GM19099 (cell line): ENCODE results near the gene MAB21L3.

Source experiments
- POLR2A ChIP-seq: IDR thresholded peaks from 3 replicates; pipeline ENCODE4 v1.6.1; 2011; ENCODE audit warnings: low read depth; ENCODE audit not compliant: insufficient read length; ENCODE audit errors: extremely low read depth

Gene MAB21L3

DNA sequence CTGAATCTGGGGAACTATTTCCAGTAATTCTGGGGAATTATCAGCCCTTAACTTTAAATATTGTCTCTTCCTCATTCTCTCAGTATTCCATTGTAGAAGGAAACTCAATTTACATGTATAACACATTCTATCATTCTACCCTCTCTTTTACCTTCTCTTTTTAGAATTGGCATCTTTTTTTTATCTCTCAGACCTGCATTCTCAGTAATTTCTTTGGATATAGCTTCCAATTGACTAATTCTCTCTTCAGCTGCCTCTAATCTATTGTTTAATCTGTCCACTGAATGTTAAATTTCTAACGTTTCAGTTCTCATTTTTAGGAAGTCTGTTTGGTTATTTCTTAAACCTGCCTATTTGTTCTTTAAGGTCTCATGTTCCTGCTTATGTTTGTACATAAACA, 33.0 kb downstream of the MAB21L3 start:
- TF ChIP-seq POLR2A: no peak

GRCh38 chr1:116147114-116147510, 35.9 kb downstream of the MAB21L3 start:
- TF ChIP-seq POLR2A: no peak

GRCh38 chr1:116147972-116148371, 36.8 kb downstream of the MAB21L3 start:
- no peak for TF ChIP-seq POLR2A

- TF ChIP-seq POLR2A: no peak
Observed at GRCh38 chr1:116148967-116149366, 37.8 kb downstream of the MAB21L3 start.

DNA sequence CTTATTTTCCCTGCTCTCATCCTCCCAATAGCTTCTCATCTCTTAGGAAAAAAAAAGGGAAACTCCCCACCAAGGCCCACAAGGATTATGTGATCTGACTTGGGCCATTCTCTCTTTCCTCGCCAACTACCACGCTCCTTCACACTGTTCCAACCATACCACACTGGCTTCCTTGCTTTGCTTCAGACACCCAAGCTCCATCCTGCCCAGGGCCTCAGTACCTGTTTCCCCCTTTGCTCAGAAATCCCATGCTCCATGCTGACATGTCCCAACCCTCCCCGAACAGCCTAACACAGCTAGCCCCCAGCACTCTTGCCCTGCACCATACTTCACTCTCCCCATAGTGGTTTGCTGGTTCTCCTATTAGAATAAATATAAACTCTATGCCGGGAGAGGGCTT, 39.2 kb downstream of the MAB21L3 start:
- no peak for TF ChIP-seq POLR2A

- no peak for TF ChIP-seq POLR2A
Observed at GRCh38 chr1:116151739-116152576, 40.8 kb downstream of the MAB21L3 start.

- no peak for TF ChIP-seq POLR2A
Observed at GRCh38 chr1:116152577-116152943, 41.4 kb downstream of the MAB21L3 start.

- no peak for TF ChIP-seq POLR2A
Observed at GRCh38 chr1:116152950-116153691, 41.9 kb downstream of the MAB21L3 start.

GRCh38 chr1:116153692-116154031, 42.5 kb downstream of the MAB21L3 start:
- TF ChIP-seq POLR2A: no peak

- no peak for TF ChIP-seq POLR2A
Observed at GRCh38 chr1:116154536-116154935, 43.3 kb downstream of the MAB21L3 start.

DNA sequence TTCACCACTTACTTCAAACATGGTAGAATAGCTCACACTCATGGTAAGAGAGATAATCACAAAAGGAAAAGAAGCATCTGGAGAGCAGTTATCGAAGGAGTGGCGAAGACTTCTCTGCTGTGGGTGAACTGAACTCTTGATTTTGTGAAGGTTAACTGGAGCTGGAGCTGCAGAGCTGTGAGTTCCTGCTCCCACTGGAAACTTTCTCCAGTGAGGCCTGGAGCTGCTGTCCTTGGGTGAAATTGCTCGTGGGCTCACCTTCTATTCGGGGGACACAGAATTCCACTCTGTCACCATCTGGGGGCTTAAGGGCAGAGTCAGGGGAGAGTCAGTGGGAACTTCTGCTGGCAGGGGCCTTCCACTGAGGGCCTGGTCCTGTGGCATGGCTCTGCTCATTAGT, 45.9 kb downstream of the MAB21L3 start:
- TF ChIP-seq POLR2A: no peak

- TF ChIP-seq POLR2A: no peak
Observed at GRCh38 chr1:116159177-116159576, 48.0 kb downstream of the MAB21L3 start.

DNA sequence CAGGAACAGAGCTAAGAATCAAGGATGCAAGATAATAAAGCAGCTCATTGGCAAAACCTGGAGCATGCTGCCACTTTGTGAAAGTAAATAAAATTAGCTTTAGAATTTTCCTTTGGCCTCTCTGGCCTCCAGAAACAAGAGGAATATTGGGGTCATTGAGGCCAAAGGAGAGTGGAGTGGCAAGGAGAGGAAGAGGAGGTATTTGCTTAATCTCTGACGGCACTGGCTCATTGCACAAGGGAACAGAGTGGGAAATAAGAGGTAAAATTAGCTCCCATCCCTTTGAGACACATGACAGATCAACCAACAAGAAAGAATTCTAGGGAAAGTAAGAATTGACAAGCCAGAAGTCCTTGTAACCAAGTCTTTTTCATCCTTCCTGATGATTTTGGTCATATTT, 48.4 kb downstream of the MAB21L3 start:
- TF ChIP-seq POLR2A: no peak

DNA sequence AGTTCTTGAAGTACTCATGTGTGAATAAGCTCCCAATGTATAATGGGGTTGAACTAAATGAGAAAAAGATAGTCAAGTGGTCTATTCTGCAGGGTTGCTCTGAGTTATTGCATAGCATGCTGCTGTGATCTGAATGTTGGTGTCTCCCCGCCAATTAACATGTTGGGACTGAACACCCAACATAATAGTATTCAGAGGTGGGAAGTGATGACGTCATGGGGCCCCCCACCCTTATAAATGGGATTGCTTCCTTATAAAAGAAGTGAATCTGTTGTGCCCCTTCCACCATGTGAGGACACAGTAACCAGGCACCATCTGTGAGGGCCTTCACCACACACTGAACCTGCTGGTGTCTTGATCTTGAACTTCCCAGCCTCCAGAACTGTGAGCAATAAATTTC, 50.2 kb downstream of the MAB21L3 start:
- TF ChIP-seq POLR2A: no peak

GRCh38 chr1:116161877-116162390, 50.7 kb downstream of the MAB21L3 start:
- TF ChIP-seq POLR2A: no peak

DNA sequence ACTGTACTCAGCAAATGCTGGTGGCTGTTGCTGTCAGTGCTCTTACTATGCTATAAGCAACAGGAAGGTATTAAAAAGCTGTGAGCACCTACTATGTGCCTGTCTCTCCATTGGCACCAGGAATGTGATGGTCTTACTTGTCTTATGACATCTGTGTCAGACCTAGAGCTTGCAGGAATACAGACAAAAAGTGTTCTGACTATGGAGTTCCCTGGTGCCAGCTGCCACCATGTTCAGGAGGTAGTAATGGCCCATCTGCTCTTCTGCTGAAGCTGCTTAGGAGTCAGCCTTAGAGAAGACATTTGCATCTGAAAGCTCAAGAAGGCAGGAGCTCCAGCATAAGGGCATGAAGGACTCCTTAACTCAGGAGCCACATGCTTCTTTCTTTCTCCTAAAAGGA, 52.3 kb downstream of the MAB21L3 start:
- no peak for TF ChIP-seq POLR2A
